Suppressor macrophage treated with lipopolysaccharide for 1 hour (primary cell): ENCODE data around the gene KCTD1.

Source experiments
- DNase-seq, 3 donors: peaks; one replicate each; pipeline ENCODE4 v3.0.0-alpha.2; 2020 to 2022

Gene KCTD1

GRCh38 chr18:26548415-26549262, at the start of gene KCTD1:
KCTD1 (minus strand) TSS chr18:26548553; CDS start chr18:26548536, 17 bp downstream.
- DNase-seq: peak; percentile 87 to 90 (median 89)

GRCh38 chr18:26593365-26594320, 45.3 kb upstream of the KCTD1 start:
- DNase-seq: no peak

GRCh38 chr18:26584745-26585144, 36.4 kb upstream of the KCTD1 start:
- DNase-seq: no peak

DNA sequence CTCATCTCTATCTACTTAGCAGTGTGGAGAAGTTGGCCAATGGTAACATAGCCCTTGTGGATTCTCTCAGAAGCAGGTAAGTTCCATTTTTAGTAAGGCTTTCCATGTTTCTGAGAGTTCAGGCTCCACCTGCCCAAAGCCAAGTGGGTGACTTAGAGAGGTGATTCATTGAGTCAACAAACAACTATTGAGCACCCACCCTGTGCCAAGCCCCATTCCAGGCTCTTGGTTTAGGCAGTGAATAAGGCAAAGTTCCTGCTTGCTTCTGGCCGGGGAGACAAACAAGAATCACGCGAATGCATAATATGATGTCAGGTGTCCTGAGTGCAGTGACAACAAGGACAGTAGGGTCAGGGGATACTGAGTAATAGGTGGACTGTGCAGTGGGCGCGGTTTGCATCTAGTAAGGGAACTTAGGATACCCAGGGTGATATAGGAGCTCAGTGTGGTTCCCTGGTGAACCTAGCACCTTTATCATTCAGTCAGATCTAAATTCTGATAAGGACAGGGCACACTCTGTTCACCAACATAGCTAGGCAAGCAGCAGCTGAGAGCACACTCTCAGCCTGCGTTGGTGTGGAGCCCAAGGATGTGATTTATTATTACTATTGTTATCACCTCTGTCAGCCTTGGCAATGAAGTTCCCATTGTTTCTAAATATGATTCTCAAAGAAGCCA, 31.7 kb upstream of the KCTD1 start:
- DNase-seq: no peak

GRCh38 chr18:26575865-26576217, 27.5 kb upstream of the KCTD1 start:
- no peak for DNase-seq

DNA sequence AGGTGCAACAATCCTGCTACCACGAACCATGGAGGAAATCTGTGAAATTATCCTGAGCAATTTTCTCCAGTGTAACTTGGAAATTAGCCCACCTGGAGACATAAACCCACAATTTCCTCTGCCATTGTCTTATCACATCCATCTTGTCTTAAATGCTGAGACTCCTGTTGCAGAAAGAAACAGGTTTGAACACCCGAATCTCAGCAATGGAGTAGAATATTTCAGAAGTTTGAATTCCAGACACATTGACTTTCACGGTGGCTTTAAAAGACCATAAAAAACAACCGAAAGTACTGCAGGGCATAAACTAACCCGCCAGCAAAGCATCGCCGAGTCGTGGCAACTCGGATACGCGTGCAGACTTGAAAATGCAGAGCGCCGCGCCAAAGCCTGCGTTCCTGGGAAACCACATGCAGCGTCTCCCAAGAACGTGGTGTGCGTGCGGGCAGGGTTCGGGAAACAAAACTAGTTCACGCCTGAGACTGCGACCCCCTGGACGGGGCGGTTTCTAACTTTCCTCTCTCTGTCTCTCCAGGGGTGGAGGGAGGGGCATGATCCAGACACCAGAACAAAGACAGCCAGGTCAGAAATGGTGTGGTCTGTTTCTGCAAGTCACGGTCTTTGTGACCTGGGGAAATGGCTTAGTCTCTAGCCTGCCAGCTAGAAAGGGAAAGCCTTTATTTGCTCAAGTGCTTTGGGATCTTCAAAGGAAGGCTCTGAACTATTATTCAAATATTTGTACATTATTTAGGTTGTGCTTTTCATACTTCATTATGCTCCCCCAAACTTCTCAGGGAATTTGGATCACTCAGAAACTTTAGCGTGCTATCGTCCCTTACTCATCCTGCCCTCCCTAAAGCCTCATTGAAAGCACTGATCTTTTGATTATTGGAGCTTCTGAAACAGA, 26.9 kb upstream of the KCTD1 start:
- no peak for DNase-seq

DNA sequence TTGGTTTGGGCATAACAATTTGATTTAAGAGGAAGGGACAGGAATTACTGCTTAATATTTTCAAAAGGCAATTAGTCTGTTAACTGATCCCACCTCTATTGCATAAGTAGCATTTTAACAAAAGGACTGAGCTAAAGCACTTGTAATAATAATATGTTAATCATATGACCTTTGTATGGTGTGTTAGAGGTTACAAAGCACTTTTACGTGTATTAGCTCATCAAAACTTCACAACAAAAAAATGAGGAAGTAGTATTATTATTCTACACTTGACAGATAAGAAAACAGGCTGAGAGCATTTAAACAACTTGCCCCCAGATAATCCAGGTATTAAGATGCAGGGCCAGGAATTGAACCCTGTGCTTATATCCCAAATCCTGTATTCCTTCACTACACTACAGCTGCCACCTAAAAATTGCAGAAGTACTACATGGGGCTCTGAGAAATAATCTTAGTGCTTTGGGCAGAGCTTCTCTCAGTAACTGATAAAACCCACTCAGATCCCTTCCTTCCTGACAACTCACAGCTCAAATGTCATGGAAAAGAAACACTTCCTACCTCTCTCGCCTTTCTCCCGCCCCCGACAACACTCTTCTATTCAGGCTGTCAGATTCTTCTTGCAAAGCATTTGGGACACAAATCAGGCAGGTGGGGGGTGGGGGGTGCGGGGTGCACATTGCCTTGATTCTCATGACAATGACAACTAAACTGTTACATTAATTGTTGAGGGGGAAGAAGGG, 20.7 kb upstream of the KCTD1 start:
- peak in 2 of 3 donors; percentile 38 to 47 for DNase-seq

- no peak for DNase-seq
Observed at GRCh38 chr18:26568513-26568912, 20.2 kb upstream of the KCTD1 start.

GRCh38 chr18:26566874-26567555, 18.7 kb upstream of the KCTD1 start:
- DNase-seq: no peak

GRCh38 chr18:26565514-26565913, 17.2 kb upstream of the KCTD1 start:
- no peak for DNase-seq

GRCh38 chr18:26563024-26563423, 14.7 kb upstream of the KCTD1 start:
- DNase-seq: no peak

- no peak for DNase-seq
Observed at GRCh38 chr18:26562568-26562967, 14.2 kb upstream of the KCTD1 start.

- no peak for DNase-seq
Observed at GRCh38 chr18:26561769-26562168, 13.4 kb upstream of the KCTD1 start.

DNA sequence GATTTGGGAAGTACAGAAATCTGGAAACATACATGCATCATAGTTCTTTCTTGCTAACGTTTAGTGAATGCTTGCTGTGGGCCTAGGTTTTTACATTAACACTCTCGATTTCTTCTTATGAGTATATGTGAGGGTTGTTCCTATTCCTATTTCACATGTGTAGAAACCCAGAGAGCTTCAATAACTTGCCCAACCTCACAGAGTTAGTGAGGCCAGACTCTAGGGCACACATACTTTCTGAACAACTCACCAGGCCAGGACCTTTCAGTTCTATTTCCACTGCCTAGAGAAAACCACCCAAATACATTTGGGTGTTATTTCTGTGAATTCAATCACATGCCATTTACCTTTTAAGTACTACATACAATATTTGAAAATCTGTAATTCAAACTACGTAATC, 8.2 kb upstream of the KCTD1 start:
- DNase-seq: no peak

DNA sequence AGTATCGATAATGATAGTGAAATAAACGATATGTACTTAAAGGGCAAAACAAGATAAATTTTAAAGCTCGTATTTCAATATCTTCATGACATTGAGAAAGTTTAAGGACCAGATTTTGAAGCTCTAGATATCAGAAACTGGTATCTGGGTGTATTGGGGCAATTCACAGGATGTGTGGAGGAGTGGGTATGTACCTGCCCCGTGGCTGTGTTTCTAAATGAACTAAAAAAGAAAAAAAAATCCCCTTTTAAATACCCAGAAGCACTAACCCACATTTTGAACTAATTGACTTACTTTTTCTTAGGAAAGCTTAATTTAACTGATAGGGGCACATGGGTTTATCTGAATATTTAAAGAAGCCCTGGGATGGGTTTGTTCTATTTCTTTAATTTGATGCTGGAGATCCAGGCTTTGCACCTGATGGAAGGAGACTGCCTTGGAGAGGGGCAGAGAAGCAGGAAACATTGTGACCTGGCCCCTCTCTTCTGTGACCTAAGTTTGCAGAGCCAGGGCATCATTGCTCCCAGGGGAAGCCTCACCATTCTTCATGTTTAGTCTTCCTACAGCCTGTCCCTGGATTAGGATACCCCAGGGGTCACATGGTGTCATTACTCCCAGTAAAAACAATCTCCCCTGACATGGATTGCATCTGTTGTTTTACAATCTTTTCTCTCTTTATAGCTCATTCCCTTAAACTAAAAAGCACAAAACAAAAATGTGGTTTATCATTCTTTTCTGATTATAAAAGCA, 7.6 kb upstream of the KCTD1 start:
- no peak for DNase-seq

- DNase-seq: no peak
Observed at GRCh38 chr18:26553943-26554342, 5.6 kb upstream of the KCTD1 start.

DNA sequence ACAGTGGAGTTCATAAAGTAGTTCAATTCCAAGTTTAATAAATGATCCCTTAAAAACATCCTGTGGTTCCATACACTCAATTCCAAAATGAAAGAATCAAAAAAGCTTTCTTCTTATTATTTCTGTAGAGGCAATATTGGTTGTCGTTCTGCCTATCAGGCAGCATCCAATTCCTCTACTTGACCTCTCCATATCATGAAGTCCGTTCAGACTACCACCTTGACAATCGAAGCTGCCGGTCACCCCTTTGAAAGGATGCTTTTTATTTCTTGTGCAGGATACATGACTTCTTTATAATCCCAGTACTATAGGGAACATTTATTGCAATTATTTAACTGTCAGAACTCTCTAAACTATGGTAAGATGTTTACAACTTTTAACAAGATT, 3.3 kb upstream of the KCTD1 start:
- DNase-seq: no peak

GRCh38 chr18:26550998-26551694, 2.8 kb upstream of the KCTD1 start:
- no peak for DNase-seq
